H1 (cell line): ENCODE results near the gene PROSER3. TPM values are rescaled to one million over a fixed set of nuclear protein-coding genes. Genes with fewer than 3 reads are reported as not detected.

Source experiments
- CTCF ChIA-PET: fragments of 300-600 bp; sonication (Branson Sonifier 250); formaldehyde crosslinking; loops from one replicate; lab custom pipeline; 2021; ENCODE audit not compliant: partially characterized antibody; lab: Charles Lee
- POLR2A ChIA-PET: fragments of 300-600 bp; sonication (Branson Sonifier 250); formaldehyde crosslinking; loops from one replicate; lab custom pipeline; 2021; ENCODE audit warnings: inconsistent platforms; ENCODE audit not compliant: partially characterized antibody; lab: Charles Lee
- DNase-seq, 2 experiments: peaks; one replicate each; pipeline versions ENCODE4 v3.0.0 to v3.0.0-alpha.2; 2010 to 2022; ENCODE audit warnings: low spot score in 2 of 2, low read depth in 1 of 2, mixed read lengths in 1 of 2
- FAIRE-seq: peaks from 2 replicates; lab custom pipeline; 2011; peaks lifted over from hg19 to GRCh38; lab: Jason Lieb, UNC
- H2AFZ ChIP-seq: 2 replicates; pipeline ENCODE4 v1.8.1; 2012; ENCODE audit warnings: low read length, inconsistent platforms
- H2AK5ac ChIP-seq: 2 replicates; pipeline ENCODE4 v1.6.1; 2013; ENCODE audit warnings: low read depth, low read length
- H2BK120ac ChIP-seq: replicated peaks from 2 replicates; pipeline ENCODE3; 2013; ENCODE audit warnings: low read depth, low read length, inconsistent platforms
- H2BK12ac ChIP-seq: 2 replicates; pipeline ENCODE4 v1.6.1; 2013; ENCODE audit warnings: low read depth, low read length
- H2BK15ac ChIP-seq: 2 replicates; pipeline ENCODE4 v1.6.1; 2013; ENCODE audit warnings: low read length
- H2BK20ac ChIP-seq: 2 replicates; pipeline ENCODE4 v1.6.1; 2013; ENCODE audit warnings: low read length
- H2BK5ac ChIP-seq: 2 replicates; pipeline ENCODE4 v1.6.1; 2013; ENCODE audit warnings: low read depth, low read length
- H3K14ac ChIP-seq: 2 replicates; pipeline ENCODE4 v1.6.1; 2013; ENCODE audit warnings: inconsistent platforms; ENCODE audit not compliant: insufficient read length
- H3K18ac ChIP-seq: 2 replicates; pipeline ENCODE4 v1.6.1; 2013; ENCODE audit warnings: low read length; ENCODE audit errors: extremely low read depth
- H3K23ac ChIP-seq: 2 replicates; pipeline ENCODE4 v1.6.1; 2013; ENCODE audit warnings: inconsistent platforms; ENCODE audit not compliant: insufficient read length
- H3K23me2 ChIP-seq: 2 replicates; pipeline ENCODE4 v1.6.1; 2013; ENCODE audit warnings: low read depth, low read length
- H3K27ac ChIP-seq: 2 replicates; pipeline ENCODE4 v1.6.1; 2011; ENCODE audit warnings: low read depth, low read length, inconsistent platforms
- H3K27me3 ChIP-seq, 4 experiments: replicated peaks in 1 of 4; 1 replicate in 1 of 4; 2 replicates in 3 of 4; pipeline versions ENCODE4 v1.6.1 to v1.8.1; 2011 to 2013; ENCODE audit warnings: low read length in 3 of 4, mild to moderate bottlenecking in 3 of 4, inconsistent platforms in 2 of 4, mixed read lengths in 2 of 4, moderate library complexity in 1 of 4; ENCODE audit not compliant: control insufficient read depth in 3 of 4, insufficient read depth in 3 of 4; ENCODE audit errors: extremely low read depth in 1 of 4
- H3K36me3 ChIP-seq, 4 experiments: 2 replicates each; pipeline versions ENCODE4 v1.6.1 to v1.8.1; 2011 to 2013; ENCODE audit warnings: mild to moderate bottlenecking in 4 of 4, low read length in 3 of 4, moderate library complexity in 2 of 4, control low read depth in 1 of 4, inconsistent platforms in 1 of 4; ENCODE audit not compliant: insufficient read depth in 4 of 4, control insufficient read depth in 2 of 4
- H3K4ac ChIP-seq: replicated peaks from 2 replicates; pipeline ENCODE3; 2013; ENCODE audit warnings: low read length, low read depth, mixed read lengths, inconsistent platforms; ENCODE audit not compliant: insufficient read length
- H3K4me1 ChIP-seq, 4 experiments: replicated peaks in 1 of 4; 1 replicate in 1 of 4; 2 replicates in 3 of 4; pipeline versions ENCODE4 v1.6.1 to v1.8.1; 2011 to 2013; ENCODE audit warnings: low read length in 3 of 4, inconsistent platforms in 2 of 4, mixed read lengths in 1 of 4; ENCODE audit not compliant: insufficient read depth in 4 of 4, control insufficient read depth in 3 of 4
- H3K4me2 ChIP-seq, 2 experiments: 2 replicates each; pipeline versions ENCODE4 v1.6.1 to v1.8.1; 2011 to 2013; ENCODE audit warnings: low read depth in 2 of 2, low read length in 2 of 2, control low read depth in 1 of 2, inconsistent platforms in 1 of 2, mild to moderate bottlenecking in 1 of 2; ENCODE audit not compliant: insufficient read depth in 1 of 2
- H3K4me3 ChIP-seq, 4 experiments: fragments of 200-600, 300-600 bp in 1 of 4; sonication (generic), shearing (Covaris generic), sonication (Bioruptor Twin) in 1 of 4; 2 replicates each; pipeline versions ENCODE4 v1.5.1 to v1.8.1; 2011 to 2016; ENCODE audit warnings: low read length in 4 of 4, low read depth in 3 of 4, control low read depth in 2 of 4, inconsistent platforms in 2 of 4, mild to moderate bottlenecking in 2 of 4, mixed read lengths in 1 of 4, moderate library complexity in 1 of 4; ENCODE audit not compliant: insufficient read depth in 2 of 4; ENCODE audit errors: extremely low read depth in 1 of 4
- H3K56ac ChIP-seq: replicated peaks from 2 replicates; pipeline ENCODE3; 2013; ENCODE audit warnings: low read depth, mild to moderate bottlenecking, mixed read lengths, low read length, inconsistent platforms; ENCODE audit not compliant: insufficient read length
- H3K79me1 ChIP-seq: 2 replicates; pipeline ENCODE4 v1.6.1; 2013; ENCODE audit warnings: low read depth, low read length, control low read depth
- H3K79me2 ChIP-seq, 2 experiments: 2 replicates each; pipeline versions ENCODE4 v1.6.1 to v1.8.1; 2012 to 2013; ENCODE audit warnings: low read length in 2 of 2, mild to moderate bottlenecking in 2 of 2, inconsistent platforms in 1 of 2; ENCODE audit not compliant: insufficient read depth in 2 of 2, control insufficient read depth in 1 of 2
- H3K9ac ChIP-seq, 4 experiments: replicated peaks in 1 of 4; 1 replicate in 1 of 4; 2 replicates in 3 of 4; pipeline versions ENCODE4 v1.6.1 to v1.8.1; 2011 to 2013; ENCODE audit warnings: low read depth in 3 of 4, low read length in 3 of 4, control low read depth in 2 of 4, mild to moderate bottlenecking in 2 of 4, moderate library complexity in 2 of 4, inconsistent platforms in 1 of 4; ENCODE audit errors: extremely low read depth in 1 of 4
- H3K9me3 ChIP-seq, 2 experiments: 2 replicates each; pipeline versions ENCODE4 v1.6.1 to v1.8.1; 2012 to 2013; ENCODE audit warnings: mild to moderate bottlenecking in 2 of 2, moderate library complexity in 2 of 2, control low read depth in 1 of 2, inconsistent platforms in 1 of 2, low read depth in 1 of 2, low read length in 1 of 2, mixed read lengths in 1 of 2; ENCODE audit not compliant: insufficient read depth in 2 of 2
- H4K20me1 ChIP-seq, 2 experiments: replicated peaks in 1 of 2; 2 replicates each; pipeline versions ENCODE3 to v1.8.1; 2011 to 2013; ENCODE audit warnings: inconsistent platforms in 2 of 2, low read length in 2 of 2, mild to moderate bottlenecking in 1 of 2; ENCODE audit not compliant: insufficient read depth in 2 of 2, control insufficient read depth in 1 of 2
- H4K5ac ChIP-seq: 2 replicates; pipeline ENCODE4 v1.6.1; 2013; ENCODE audit warnings: low read length, low read depth, mixed read lengths, inconsistent platforms; ENCODE audit not compliant: insufficient read length
- H4K8ac ChIP-seq: 2 replicates; pipeline ENCODE4 v1.8.0; 2013; ENCODE audit warnings: mild to moderate bottlenecking, moderate library complexity, low read length, inconsistent platforms; ENCODE audit not compliant: insufficient read depth; ENCODE audit errors: extremely low read depth
- H4K91ac ChIP-seq: replicated peaks from 2 replicates; pipeline ENCODE3; 2013; ENCODE audit warnings: low read length, mixed read lengths, inconsistent platforms; ENCODE audit not compliant: insufficient read length
- ASH2L ChIP-seq: fragments of 200-600, 300-600 bp; sonication (generic); IDR thresholded peaks from one replicate; pipeline ENCODE4 v1.7.1; 2017; ENCODE audit warnings: low read length
- CHD2 ChIP-seq: IDR thresholded peaks from 2 replicates; pipeline ENCODE4 v1.6.1; 2012; ENCODE audit warnings: low read length, improper control_type of control experiment
- EZH2 ChIP-seq: fragments of 200-600 bp; sonication (generic); IDR thresholded peaks from 2 replicates; pipeline ENCODE4 v1.7.1; 2012; ENCODE audit warnings: low read depth, mild to moderate bottlenecking, moderate library complexity, low read length, inconsistent platforms; ENCODE audit not compliant: severe bottlenecking
- KDM1A ChIP-seq: fragments of 200-600, 300-600 bp; sonication (generic); IDR thresholded peaks from 2 replicates; pipeline ENCODE4 v1.7.1; 2016; ENCODE audit warnings: mild to moderate bottlenecking, low read length, borderline replicate concordance
- KDM4A ChIP-seq: IDR thresholded peaks from one replicate; pipeline ENCODE4 v1.7.1; 2012; ENCODE audit warnings: low read depth, mild to moderate bottlenecking, moderate library complexity, low read length, inconsistent platforms; ENCODE audit not compliant: severe bottlenecking
- PHF8 ChIP-seq: fragments of 200-600 bp; sonication (generic); conservative IDR thresholded peaks from 2 replicates; pipeline ENCODE4 v1.7.1; 2012; ENCODE audit warnings: low read depth, mild to moderate bottlenecking, inconsistent platforms, low read length, moderate library complexity
- RNF2 ChIP-seq: fragments of 200-900, 300-1000 bp; sonication (generic); IDR thresholded peaks from 2 replicates; pipeline ENCODE4 v1.7.1; 2016; ENCODE audit warnings: borderline replicate concordance, low read depth, mild to moderate bottlenecking, antibody characterized with exemption, low read length; ENCODE audit not compliant: poor library complexity, severe bottlenecking; ENCODE audit errors: missing control alignments
- SRF ChIP-seq: IDR thresholded peaks from 2 replicates; pipeline ENCODE4 v1.6.1; 2011; ENCODE audit warnings: mild to moderate bottlenecking, low read depth, low read length, moderate library complexity
- TCF12 ChIP-seq: IDR thresholded peaks from 2 replicates; pipeline ENCODE4 v1.6.1; 2011; ENCODE audit warnings: low read depth, mild to moderate bottlenecking, low read length
- WGBS, 2 experiments: shearing (Covaris generic) in 1 of 2; methylation state at CpG; one replicate each; pipeline versions ENCODE4 v1.1.6 to v1.1.7; 2013 to 2015; ENCODE audit warnings: low lambda C conversion rate in 2 of 2, mixed read lengths in 2 of 2, inconsistent platforms in 1 of 2, low coverage in 1 of 2, missing lambda C conversion rate in 1 of 2; ENCODE audit not compliant: insufficient replicate concordance in 2 of 2, insufficient coverage in 1 of 2, insufficient read length in 1 of 2; ENCODE audit errors: extremely low coverage in 1 of 2, missing lambda C conversion rate in 1 of 2; 5-methylcytosine and 5-hydroxymethylcytosine counted together
- polyA plus RNA-seq, 7 experiments: library from polyadenylated mRNA; depleted of rRNA in 3 of 7; stranded (reverse) in 5 of 7; unstranded in 2 of 7; fragments of >200 nt in 5 of 7; fragments of 200-250 nt in 2 of 7; gene quantifications; 1 replicate in 5 of 7; 2 replicates in 1 of 7; 4 replicates in 1 of 7; pipeline versions ENCODE4 v1.2.1 to v1.2.3, GENCODE V29; 2011 to 2013; ENCODE audit warnings: missing spikeins in 2 of 7, mixed read lengths in 2 of 7
- total RNA-seq: library from RNA; stranded (reverse); fragmentation: NEBNext Ultra II Directional; extraction: Animal tissue kit (Norgen Biotek cat#: 25700); gene quantifications from 2 replicates; pipeline ENCODE4 v1.2.1, GENCODE V29; 2021
- TF ChIP-seq, protein P1 (sequence below): IDR thresholded peaks from 2 replicates; pipeline ENCODE4 v1.6.1; 2012; ENCODE audit warnings: inconsistent platforms

The PROSER3 gene
- total and polyA plus RNA-seq, 2 of the 8 experiments (the other 6 are each of a cell fraction or from before 2014, with no cell fraction given) = 17.8 to 28.9 TPM

DNA sequence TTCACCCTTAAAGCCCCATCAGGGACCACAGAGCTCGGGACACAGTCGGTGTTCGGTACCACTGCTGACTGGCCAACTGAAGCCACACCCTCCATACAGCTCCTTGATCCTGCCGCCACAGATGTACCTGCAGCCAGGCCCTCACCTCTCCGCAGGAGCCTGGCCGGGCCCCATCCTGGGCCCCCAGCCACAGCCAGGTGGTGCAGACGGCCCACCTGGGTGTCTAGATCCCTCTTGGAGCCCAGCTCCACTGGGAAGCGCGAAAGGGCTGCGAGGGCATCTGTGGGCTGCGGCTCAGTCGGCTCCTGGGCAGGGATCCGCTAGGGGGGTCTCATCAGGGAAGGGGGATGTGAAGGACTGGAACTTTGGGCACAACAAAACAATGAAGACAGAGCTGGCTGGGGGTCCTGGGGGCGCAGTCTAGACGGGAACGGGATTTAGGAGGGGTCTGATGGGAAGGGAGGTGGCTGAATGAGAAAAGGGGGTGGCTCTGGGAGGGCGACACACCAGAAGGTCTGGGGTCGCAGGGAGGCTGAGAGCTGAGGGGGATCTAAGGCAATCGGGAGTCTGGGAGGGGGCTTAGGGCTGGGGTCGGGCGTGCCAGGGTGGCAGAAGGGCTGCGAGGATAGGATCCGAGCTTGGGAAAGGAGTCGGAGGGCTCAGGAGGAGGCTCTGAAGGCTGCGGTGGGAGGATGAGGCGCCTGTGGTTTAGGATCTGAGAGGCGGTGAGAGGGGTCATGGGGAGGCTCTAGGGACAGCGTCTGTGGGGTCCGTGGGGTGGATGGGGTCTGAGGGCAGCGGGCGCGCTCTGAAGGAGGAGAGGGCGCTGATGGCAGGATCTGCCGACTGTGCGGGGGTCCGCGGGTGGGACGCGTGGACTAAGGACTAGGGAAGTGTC, 38.9 kb downstream of the PROSER3 start:
- no peaks in the 10 kb centered on the region for H3K79me1 ChIP-seq
- H3K27ac ChIP-seq = no peak overlapping the region
- peak overlapping the region; percentile 73 to 89 for H3K4me2 ChIP-seq
- no peaks in the 10 kb centered on the region for H3K9me3 ChIP-seq
- H2BK15ac ChIP-seq = no peak overlapping the region
- H3K4ac ChIP-seq = no peak overlapping the region
- 0 out of 2 replicates have a peak overlapping the region, but pooled peaks have one; percentile 82 for H2AK5ac ChIP-seq
- no peak overlapping the region for H4K5ac ChIP-seq
- peaks cover 11% of the 10 kb centered on the region; the same call in 1 of the 2 replicates for H3K23me2 ChIP-seq
- POLR2A ChIA-PET = interaction anchor here (0.7 to 1.2 kb wide), 4 partner anchors 9 to 79 kb away, joined by 3 to 5 read pairs (median 4); no protein-coding TSS in a partner anchor
- no peak overlapping the region for H2BK5ac ChIP-seq
- 29% methylated on average over 36 of the region's 39 CpGs; no CpG with 5 or more reads in 1 of the 2 experiments for WGBS, 2 experiments
- H3K18ac ChIP-seq = peak overlapping the region; percentile 60
- H2BK12ac ChIP-seq = no peak overlapping the region
- H2BK120ac ChIP-seq = no peak overlapping the region
- H3K27me3 ChIP-seq = peaks cover 6 to 23% (median 20%) of the 10 kb centered on the region in 4 experiments
- no peak overlapping the region for H3K23ac ChIP-seq
- no peak overlapping the region for H4K91ac ChIP-seq
- peaks cover 0 to 9% (median 4%) of the 10 kb centered on the region in 4 experiments; a peak in 5 of 7 replicates for H3K4me1 ChIP-seq
- no peak overlapping the region for H2AFZ ChIP-seq
- H3K14ac ChIP-seq = no peak overlapping the region
- DNase-seq (no peak), FAIRE-seq (no peak)
- peak overlapping the region; percentile 16 to 59 (median 24); a peak in 7 of 8 replicates for H3K4me3 ChIP-seq
- H4K8ac ChIP-seq = no peak overlapping the region; the same call in 1 of the 2 replicates
- no peak overlapping the region for H3K9ac ChIP-seq
- no peaks in the 10 kb centered on the region for H4K20me1 ChIP-seq
- no peaks in the 10 kb centered on the region for H3K79me2 ChIP-seq
- CTCF ChIA-PET = interaction anchor here (0.6 to 3.6 kb wide), 5 partner anchors 9 to 118 kb away, joined by 3 to 13 read pairs (median 3); no protein-coding TSS in a partner anchor
- peak overlapping the region; percentile 39 for H3K56ac ChIP-seq
- no peaks in the 10 kb centered on the region for H3K36me3 ChIP-seq
- no peak overlapping the region for H2BK20ac ChIP-seq
- TF ChIP-seq PHF8 (no peak), TCF12 (no peak), EZH2 (peak; percentile 36), ASH2L (no peak), CHD2 (no peak), RNF2 (peak; percentile 23), SRF (no peak), KDM4A (peak; percentile 57), KDM1A (no peak)
- TF ChIP-seq, protein P1, sequence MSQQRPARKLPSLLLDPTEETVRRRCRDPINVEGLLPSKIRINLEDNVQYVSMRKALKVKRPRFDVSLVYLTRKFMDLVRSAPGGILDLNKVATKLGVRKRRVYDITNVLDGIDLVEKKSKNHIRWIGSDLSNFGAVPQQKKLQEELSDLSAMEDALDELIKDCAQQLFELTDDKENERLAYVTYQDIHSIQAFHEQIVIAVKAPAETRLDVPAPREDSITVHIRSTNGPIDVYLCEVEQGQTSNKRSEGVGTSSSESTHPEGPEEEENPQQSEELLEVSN = no peak
